ENCODE results near the gene EPS8L1.

The EPS8L1 gene

GRCh38 chr19:55117663-55118391, 42.2 kb downstream of the EPS8L1 start:
- DNase-seq, result peak; percentile 95

GRCh38 chr19:55118401-55118991, 42.8 kb downstream of the EPS8L1 start:
- no peak for DNase-seq

GRCh38 chr19:55119053-55119452, 43.4 kb downstream of the EPS8L1 start:
- DNase-seq, result no peak

GRCh38 chr19:55131421-55131820, 55.8 kb downstream of the EPS8L1 start:
- no peak for DNase-seq

- DNase-seq, result no peak
These were observed 56.9 kb downstream of the EPS8L1 start for GRCh38 chr19:55132453-55133129.

- DNase-seq, result no peak
These were observed 58.2 kb downstream of the EPS8L1 start for GRCh38 chr19:55133639-55134444.

- DNase-seq, result no peak
These were observed 59.1 kb downstream of the EPS8L1 start for GRCh38 chr19:55134736-55135135.

GRCh38 chr19:55136399-55137102, 60.9 kb downstream of the EPS8L1 start:
- DNase-seq, result no peak

All from NCI-H510A treated with DMSO at 0.1 percent for 48 hours (cell line).